DMS114 treated with DMSO at 0.1 percent for 48 hours (cell line): ENCODE measurements around the gene RBM44.
"Not testable (repeated sequence)": the region's sequence is repeated elsewhere in the genome, so short reads cannot be mapped to it uniquely, and the experiment has no call there.

Experiments used
- DNase-seq: peaks from one replicate; lab custom pipeline; 2025; ENCODE audit not compliant: unreplicated experiment; lab: John Stamatoyannopoulos, UW

The RBM44 gene

GRCh38 chr2:237857791-237858190 is 59.2 kb downstream of the RBM44 start:
- no peak for DNase-seq

- DNase-seq = peak; percentile 76
These were observed 59.9 kb downstream of the RBM44 start for GRCh38 chr2:237858294-237859081.

GRCh38 chr2:237859082-237859433 is 60.5 kb downstream of the RBM44 start:
- DNase-seq = no peak

- no peak for DNase-seq
These were observed 61.1 kb downstream of the RBM44 start, which contains the start of gene RAMP1 for GRCh38 chr2:237859533-237860272. RAMP1 (plus strand) TSS chr2:237859623; CDS start chr2:237859676, 53 bp downstream.

- no peak for DNase-seq
These were observed 61.8 kb downstream of the RBM44 start for GRCh38 chr2:237860273-237860935.

- no peak for DNase-seq
These were observed 63.4 kb downstream of the RBM44 start for GRCh38 chr2:237861875-237862527.

GRCh38 chr2:237862528-237862895 is 63.9 kb downstream of the RBM44 start:
- no peak for DNase-seq

GRCh38 chr2:237863102-237863511 is 64.5 kb downstream of the RBM44 start:
- no peak for DNase-seq

- no peak for DNase-seq
These were observed 65.3 kb downstream of the RBM44 start for GRCh38 chr2:237863689-237864443.

- no peak for DNase-seq
These were observed 65.9 kb downstream of the RBM44 start for GRCh38 chr2:237864444-237864931.

GRCh38 chr2:237864940-237865622 is 66.5 kb downstream of the RBM44 start:
- no peak for DNase-seq

- DNase-seq = no peak
These were observed 67.1 kb downstream of the RBM44 start for GRCh38 chr2:237865623-237866041.

- no peak for DNase-seq
These were observed 67.6 kb downstream of the RBM44 start for GRCh38 chr2:237866101-237866621.

- DNase-seq = no peak
These were observed 68.9 kb downstream of the RBM44 start for GRCh38 chr2:237867465-237867864.

GRCh38 chr2:237868074-237868473 is 69.5 kb downstream of the RBM44 start:
- DNase-seq = not testable (repeated sequence)

GRCh38 chr2:237868631-237869342 is 70.2 kb downstream of the RBM44 start:
- DNase-seq = no peak

GRCh38 chr2:237869343-237870102 is 70.9 kb downstream of the RBM44 start:
- DNase-seq = no peak

- no peak for DNase-seq
These were observed 71.5 kb downstream of the RBM44 start for GRCh38 chr2:237870126-237870525.
